ENCODE results near the gene SRCIN1.

The SRCIN1 gene

GRCh38 chr17:38579083-38579480 is 26.7 kb downstream of the SRCIN1 start:
- DNase-seq, result no peak

- no peak for DNase-seq
These were observed 27.3 kb downstream of the SRCIN1 start for GRCh38 chr17:38578229-38579082.

- no peak for DNase-seq
These were observed 28.0 kb downstream of the SRCIN1 start for GRCh38 chr17:38577645-38578173.

GRCh38 chr17:38577244-38577643 is 28.5 kb downstream of the SRCIN1 start:
- no peak for DNase-seq

- no peak for DNase-seq
These were observed 30.0 kb downstream of the SRCIN1 start for GRCh38 chr17:38575781-38576180.

- DNase-seq, result no peak
These were observed 31.0 kb downstream of the SRCIN1 start for GRCh38 chr17:38574712-38575111.

GRCh38 chr17:38572669-38573365 is 32.9 kb downstream of the SRCIN1 start:
- no peak for DNase-seq

- DNase-seq, result no peak
These were observed 33.7 kb downstream of the SRCIN1 start for GRCh38 chr17:38571833-38572668.

- DNase-seq, result no peak
These were observed 35.8 kb downstream of the SRCIN1 start for GRCh38 chr17:38569701-38570512.

GRCh38 chr17:38568845-38569510 is 36.8 kb downstream of the SRCIN1 start:
- DNase-seq, result no peak

GRCh38 chr17:38568274-38568673 is 37.5 kb downstream of the SRCIN1 start:
- DNase-seq, result no peak

- no peak for DNase-seq
These were observed 38.4 kb downstream of the SRCIN1 start for GRCh38 chr17:38567350-38567749.

GRCh38 chr17:38566666-38567031 is 39.1 kb downstream of the SRCIN1 start:
- DNase-seq, result no peak

- DNase-seq, result no peak
These were observed 39.7 kb downstream of the SRCIN1 start for GRCh38 chr17:38565853-38566665.

- no peak for DNase-seq
These were observed 40.9 kb downstream of the SRCIN1 start for GRCh38 chr17:38564869-38565268.

GRCh38 chr17:38564254-38564837 is 41.4 kb downstream of the SRCIN1 start:
- no peak for DNase-seq

- DNase-seq, result no peak
These were observed 42.1 kb downstream of the SRCIN1 start for GRCh38 chr17:38563362-38564253.

- DNase-seq, result no peak
These were observed 42.8 kb downstream of the SRCIN1 start for GRCh38 chr17:38562903-38563302.

GRCh38 chr17:38562215-38562569 is 43.6 kb downstream of the SRCIN1 start:
- no peak for DNase-seq
